GM08714 (cell line): ENCODE data around the gene KIAA0825.

Experiments used
- H3K4me3 ChIP-seq: fragments of 200-500 bp; sonication (Bioruptor generic); 2 replicates; pipeline ENCODE4 v1.5.1; 2014; ENCODE audit warnings: mild to moderate bottlenecking, low read length, inconsistent platforms
- ZNF274 ChIP-seq: IDR thresholded peaks from 2 replicates; pipeline ENCODE4 v1.6.1; 2012; ENCODE audit warnings: mild to moderate bottlenecking, low read depth, low read length

Gene KIAA0825

GRCh38 chr5:94316916-94317838 is 301.2 kb downstream of the KIAA0825 start:
- no peak for TF ChIP-seq ZNF274

GRCh38 chr5:94314460-94315131 is 303.8 kb downstream of the KIAA0825 start:
- no peak for TF ChIP-seq ZNF274
- H3K4me3 ChIP-seq = no peak overlapping the region

More at GRCh38 chr5:94316916-94317838, 301.2 kb downstream of the KIAA0825 start:
- H3K4me3 ChIP-seq = no peak overlapping the region

- no peak overlapping the region for H3K4me3 ChIP-seq
- TF ChIP-seq ZNF274 = no peak
Observed at GRCh38 chr5:94313696-94314095, 304.7 kb downstream of the KIAA0825 start.

- no peak overlapping the region for H3K4me3 ChIP-seq
- no peak for TF ChIP-seq ZNF274
Observed at GRCh38 chr5:94313188-94313587, 305.2 kb downstream of the KIAA0825 start.

- TF ChIP-seq ZNF274 = no peak
Observed at GRCh38 chr5:94312298-94312697, 306.1 kb downstream of the KIAA0825 start.

GRCh38 chr5:94310833-94311232 is 307.6 kb downstream of the KIAA0825 start:
- no peak overlapping the region for H3K4me3 ChIP-seq
- TF ChIP-seq ZNF274 = no peak

More at GRCh38 chr5:94312298-94312697, 306.1 kb downstream of the KIAA0825 start:
- no peak overlapping the region for H3K4me3 ChIP-seq

GRCh38 chr5:94309141-94309540 is 309.3 kb downstream of the KIAA0825 start:
- TF ChIP-seq ZNF274 = no peak
- no peak overlapping the region for H3K4me3 ChIP-seq

GRCh38 chr5:94308442-94308841 is 310.0 kb downstream of the KIAA0825 start:
- no peak overlapping the region for H3K4me3 ChIP-seq
- TF ChIP-seq ZNF274 = no peak

- no peak overlapping the region for H3K4me3 ChIP-seq
- TF ChIP-seq ZNF274 = no peak
Observed at GRCh38 chr5:94304146-94304545, 314.3 kb downstream of the KIAA0825 start.

- no peak for TF ChIP-seq ZNF274
- H3K4me3 ChIP-seq = no peak overlapping the region
Observed at GRCh38 chr5:94288937-94289336, 329.5 kb downstream of the KIAA0825 start.

GRCh38 chr5:94285984-94286383 is 332.4 kb downstream of the KIAA0825 start:
- TF ChIP-seq ZNF274 = no peak
- no peak overlapping the region for H3K4me3 ChIP-seq

GRCh38 chr5:94283093-94283492 is 335.3 kb downstream of the KIAA0825 start:
- TF ChIP-seq ZNF274 = no peak
- H3K4me3 ChIP-seq = no peak overlapping the region

GRCh38 chr5:94281236-94281801 is 337.1 kb downstream of the KIAA0825 start:
- no peak for TF ChIP-seq ZNF274
- no peak overlapping the region for H3K4me3 ChIP-seq

GRCh38 chr5:94276751-94277150 is 341.7 kb downstream of the KIAA0825 start:
- TF ChIP-seq ZNF274 = no peak
- H3K4me3 ChIP-seq = no peak overlapping the region

- H3K4me3 ChIP-seq = no peak overlapping the region
- no peak for TF ChIP-seq ZNF274
Observed at GRCh38 chr5:94276048-94276447, 342.4 kb downstream of the KIAA0825 start.

- H3K4me3 ChIP-seq = no peak overlapping the region
- no peak for TF ChIP-seq ZNF274
Observed at GRCh38 chr5:94274707-94275106, 343.7 kb downstream of the KIAA0825 start.
